Measurements from ENCODE around the gene DSG4.
"Not testable (repeated sequence)": the region's sequence is repeated elsewhere in the genome, so short reads cannot be mapped to it uniquely, and the experiment has no call there.

DSG4 gene, protein sequence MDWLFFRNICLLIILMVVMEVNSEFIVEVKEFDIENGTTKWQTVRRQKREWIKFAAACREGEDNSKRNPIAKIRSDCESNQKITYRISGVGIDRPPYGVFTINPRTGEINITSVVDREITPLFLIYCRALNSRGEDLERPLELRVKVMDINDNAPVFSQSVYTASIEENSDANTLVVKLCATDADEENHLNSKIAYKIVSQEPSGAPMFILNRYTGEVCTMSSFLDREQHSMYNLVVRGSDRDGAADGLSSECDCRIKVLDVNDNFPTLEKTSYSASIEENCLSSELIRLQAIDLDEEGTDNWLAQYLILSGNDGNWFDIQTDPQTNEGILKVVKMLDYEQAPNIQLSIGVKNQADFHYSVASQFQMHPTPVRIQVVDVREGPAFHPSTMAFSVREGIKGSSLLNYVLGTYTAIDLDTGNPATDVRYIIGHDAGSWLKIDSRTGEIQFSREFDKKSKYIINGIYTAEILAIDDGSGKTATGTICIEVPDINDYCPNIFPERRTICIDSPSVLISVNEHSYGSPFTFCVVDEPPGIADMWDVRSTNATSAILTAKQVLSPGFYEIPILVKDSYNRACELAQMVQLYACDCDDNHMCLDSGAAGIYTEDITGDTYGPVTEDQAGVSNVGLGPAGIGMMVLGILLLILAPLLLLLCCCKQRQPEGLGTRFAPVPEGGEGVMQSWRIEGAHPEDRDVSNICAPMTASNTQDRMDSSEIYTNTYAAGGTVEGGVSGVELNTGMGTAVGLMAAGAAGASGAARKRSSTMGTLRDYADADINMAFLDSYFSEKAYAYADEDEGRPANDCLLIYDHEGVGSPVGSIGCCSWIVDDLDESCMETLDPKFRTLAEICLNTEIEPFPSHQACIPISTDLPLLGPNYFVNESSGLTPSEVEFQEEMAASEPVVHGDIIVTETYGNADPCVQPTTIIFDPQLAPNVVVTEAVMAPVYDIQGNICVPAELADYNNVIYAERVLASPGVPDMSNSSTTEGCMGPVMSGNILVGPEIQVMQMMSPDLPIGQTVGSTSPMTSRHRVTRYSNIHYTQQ

DNA sequence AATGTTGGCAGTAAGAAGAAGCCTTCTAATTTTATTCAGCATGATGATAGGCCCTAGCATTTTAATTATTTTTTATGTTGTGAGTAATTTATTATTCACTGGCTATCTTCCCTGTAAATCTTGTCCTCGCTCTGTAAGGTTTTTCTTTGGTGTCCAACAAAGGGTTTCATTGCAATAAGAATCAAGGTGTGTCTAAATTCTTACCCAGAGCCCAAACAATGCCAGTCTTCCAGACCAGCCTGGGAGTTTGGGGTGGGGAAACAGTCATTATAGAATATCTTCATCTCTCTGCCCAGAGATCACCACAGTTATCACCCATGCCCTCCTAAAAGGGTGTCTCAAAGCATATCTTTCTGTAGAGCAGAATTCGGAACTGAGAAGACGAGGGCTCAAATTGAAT is at the start of gene DSG4:
DSG4 (plus strand) TSS at position 301 of the 400 bp plus-strand sequence. CDS start 135 bp downstream, outside the sequence.
- DNase-seq = no peak

DNA sequence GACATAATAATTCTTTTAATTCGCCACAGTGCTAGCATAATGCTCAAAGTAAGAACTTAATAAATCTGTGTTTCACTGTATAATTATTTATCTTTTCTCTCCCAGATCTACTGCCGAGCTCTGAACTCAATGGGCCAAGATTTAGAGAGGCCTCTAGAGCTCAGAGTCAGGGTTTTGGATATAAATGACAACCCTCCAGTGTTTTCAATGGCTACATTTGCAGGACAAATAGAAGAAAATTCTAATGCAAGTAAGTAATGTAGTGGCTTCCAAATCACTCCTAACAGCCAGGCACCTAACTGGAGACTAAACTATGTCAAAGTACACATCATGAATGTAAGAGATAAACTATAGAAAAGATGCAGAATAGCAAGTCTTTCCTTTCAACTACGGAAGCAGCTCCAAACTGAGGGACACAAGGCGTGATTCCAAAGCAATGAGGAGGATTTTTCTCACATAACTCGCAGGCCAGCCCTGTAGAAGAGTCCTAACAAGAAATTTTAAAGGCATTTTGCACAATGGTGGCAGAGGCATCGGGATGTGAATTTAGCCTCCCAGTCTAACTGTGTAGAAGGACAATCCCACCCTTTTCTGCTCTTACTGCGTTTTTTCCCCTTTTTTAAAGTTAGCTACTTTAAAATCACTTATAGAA is 46.7 kb upstream of the DSG4 start:
- no peak for DNase-seq

DNA sequence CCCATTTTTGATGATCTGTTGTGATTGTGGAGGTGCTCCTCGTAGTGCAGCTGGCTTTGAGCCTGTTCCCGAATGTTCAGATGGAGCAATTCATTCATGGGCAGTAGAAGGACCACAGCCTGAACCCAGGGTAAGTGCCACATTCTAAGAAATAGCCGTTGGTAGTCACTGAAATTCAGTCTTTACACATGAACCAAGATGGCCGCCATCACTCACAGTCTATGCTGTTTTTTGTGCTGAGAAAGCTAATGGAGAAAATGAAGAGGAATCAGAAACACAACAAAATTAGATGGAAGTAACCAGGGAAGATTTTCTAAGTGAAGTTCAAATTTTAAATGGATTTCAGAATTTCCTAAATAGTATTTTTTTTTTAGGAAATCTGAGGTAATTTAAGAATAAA is 33.1 kb upstream of the DSG4 start:
- no peak for DNase-seq

DNA sequence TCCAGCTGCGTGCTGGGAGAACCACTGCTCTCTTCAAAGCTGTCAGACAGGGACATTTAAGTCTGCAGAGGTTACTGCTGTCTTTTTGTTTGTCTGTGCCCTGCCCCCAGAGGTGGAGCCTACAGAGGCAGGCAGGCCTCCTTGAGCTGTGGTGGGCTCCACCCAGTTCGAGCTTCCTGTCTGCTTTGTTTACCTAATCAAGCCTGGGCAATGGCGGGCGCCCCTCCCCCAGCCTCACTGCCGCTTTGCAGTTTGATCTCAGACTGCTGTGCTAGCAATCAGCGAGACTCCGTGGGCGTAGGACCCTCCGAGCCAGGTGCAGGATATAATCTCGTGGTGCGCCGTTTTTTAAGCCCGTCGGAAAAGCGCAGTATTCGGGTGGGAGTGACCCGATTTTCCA is 23.2 kb upstream of the DSG4 start:
- not testable (repeated sequence) for DNase-seq

DNA sequence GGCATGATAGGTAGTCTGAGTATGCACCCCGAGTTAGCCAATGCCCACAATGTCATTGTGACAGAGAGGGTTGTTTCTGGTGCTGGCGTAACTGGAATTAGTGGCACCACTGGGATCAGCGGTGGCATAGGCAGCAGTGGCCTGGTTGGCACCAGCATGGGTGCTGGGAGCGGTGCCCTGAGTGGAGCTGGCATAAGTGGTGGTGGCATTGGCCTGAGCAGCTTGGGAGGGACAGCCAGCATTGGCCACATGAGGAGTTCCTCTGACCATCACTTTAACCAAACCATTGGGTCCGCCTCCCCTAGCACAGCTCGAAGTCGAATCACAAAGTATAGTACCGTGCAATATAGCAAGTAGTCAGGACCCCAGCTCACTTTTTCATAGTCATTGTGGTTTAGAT is 21.6 kb upstream of the DSG4 start:
- DNase-seq = no peak

DNA sequence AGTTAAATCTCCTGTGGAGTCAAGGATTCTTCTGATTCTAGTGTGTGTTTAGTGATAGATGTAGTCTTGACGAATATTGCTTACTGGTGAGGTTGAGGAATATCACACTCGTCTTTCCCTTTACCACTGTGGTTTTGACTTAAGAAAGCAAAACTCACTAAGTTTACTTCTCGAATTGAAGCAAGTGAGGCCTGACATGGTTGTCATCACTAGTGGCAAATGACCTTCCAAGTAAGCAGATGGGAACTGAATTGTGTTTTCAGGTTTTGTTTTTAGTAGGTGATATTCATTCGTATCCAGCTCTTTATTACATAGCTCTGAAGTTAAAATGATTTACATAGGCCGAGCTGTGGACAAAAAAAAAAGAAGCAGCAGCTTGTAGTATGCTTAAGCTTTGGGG is 20.6 kb upstream of the DSG4 start:
- DNase-seq = no peak

DNA sequence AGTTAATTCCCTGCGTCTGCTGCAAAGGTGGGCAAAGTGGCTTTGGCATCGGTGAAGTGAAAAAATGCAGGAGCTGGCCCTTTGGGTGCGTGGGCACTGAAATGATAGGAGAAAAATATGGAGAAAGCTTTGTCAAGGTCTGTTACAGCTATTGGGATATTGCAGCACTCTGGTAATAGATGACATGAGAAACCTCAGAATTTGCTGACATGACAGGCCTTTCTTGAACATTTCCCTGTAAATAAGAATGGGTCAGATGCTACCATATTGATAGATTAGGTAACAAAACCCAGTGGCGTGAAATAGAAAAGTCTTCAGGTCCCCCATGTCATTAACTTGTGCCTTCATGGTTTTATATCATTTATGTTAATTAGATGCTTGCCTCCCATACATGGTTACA is 12.4 kb upstream of the DSG4 start:
- no peak for DNase-seq

DNA sequence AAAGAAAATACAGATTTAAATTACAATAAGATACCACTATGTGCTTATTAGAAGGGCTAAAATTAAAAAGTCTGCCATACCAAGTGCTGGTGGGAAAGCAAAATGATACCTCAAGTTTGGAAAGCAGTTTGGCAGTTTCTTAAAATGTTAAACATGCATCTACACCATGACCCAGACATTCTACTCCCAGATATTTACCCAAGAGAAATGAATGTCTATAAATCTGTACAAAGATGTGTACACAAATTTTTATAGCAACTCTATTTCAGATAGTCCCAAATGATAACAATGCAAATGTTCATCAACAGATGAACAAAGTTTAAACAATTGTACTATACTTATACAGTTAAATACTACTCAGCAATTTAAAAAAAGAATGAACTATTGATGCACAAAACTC is 7.1 kb upstream of the DSG4 start:
- DNase-seq = no peak

DNA sequence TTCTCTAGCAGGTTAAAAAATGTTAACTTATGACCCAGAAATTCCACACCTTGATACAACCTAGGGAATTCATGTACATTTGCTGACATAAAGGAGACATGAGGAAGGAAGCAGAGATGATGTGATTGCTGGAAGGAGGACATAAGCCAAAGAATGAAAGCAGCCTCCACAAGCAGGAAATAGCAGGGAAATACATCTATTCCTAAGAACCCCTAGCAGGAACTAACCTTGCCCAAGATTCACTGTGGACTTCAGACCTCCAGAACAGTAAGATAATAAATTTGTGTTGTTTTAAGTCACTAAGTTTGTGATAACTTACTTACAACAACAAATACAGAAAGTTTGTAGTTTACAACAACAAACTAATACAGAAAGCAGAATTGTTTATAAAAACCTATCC is 4.6 kb upstream of the DSG4 start:
- no peak for DNase-seq

DNA sequence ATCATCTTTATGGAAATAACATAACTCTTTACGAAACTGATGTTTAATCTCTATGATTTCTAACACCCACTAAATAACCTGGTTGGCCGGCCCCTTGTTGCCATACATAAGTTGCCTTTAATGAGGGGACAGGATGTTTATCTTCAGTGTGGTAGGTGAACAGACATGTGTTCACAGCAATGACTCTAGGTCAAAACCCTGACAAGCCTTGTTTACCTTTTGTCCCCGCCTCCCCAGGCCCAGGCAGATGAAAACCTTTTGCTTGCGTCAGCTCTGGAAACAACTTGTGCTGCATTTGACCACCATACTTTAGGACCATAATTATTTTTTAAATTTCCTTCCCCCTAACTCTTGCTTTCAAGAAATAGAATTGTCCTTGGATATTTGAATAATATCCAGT is 2.9 kb upstream of the DSG4 start:
- DNase-seq = no peak

DNA sequence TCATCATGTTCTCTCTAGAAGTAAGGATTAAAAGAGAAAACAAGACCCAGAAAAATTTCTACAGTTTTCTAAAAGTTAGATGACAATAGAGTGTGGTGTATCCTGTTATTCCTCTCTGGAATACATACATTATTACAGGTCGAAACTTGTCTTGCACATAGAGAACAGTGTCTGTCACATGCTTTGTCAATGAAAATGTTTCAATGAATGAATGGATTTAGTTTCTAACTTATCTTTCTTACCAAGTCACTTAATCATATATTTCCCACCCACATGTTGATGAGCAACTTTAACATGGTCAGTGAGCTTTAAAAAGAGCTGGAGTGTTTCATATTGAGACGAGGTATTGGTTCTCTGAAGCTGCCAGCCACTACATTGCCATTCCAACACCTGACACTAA is 4.3 kb downstream of the DSG4 start:
- DNase-seq = no peak

DNA sequence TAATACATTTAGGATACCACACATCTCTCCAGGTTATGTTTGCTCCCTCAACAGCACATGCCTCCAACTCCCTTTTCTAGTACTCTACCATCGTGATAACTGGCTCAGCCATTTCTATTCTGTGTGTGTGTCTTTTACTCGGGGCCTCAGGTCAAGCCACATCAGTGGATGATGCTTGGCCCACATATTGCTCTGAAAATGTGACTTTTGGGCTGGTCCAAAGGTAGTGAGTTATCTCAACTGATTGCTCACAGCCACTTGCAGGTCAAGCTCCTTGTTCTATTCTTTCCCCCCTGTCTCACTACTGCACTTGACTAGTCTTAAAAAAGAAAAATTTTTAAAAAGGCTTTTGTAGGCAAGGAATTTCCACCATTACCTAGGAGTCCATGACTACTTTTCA is 5.5 kb downstream of the DSG4 start:
- no peak for DNase-seq

DNA sequence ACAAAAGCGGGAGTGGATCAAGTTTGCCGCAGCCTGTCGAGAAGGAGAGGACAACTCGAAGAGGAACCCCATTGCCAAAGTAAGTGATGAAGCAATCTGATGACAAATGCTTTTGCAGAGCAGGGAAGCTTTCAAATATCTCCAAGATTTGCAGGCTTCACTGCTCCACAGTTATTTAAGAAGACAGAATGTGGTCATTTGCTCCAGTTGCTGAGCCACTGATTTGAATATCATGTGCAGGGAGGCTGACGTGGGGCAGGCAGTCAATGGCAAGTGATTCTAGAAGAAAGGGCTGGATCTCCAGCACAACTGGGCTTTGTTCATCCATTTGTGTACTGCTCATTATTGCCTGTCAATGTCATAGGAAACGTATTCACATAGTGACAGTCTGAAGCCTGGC is 10.2 kb downstream of the DSG4 start:
- DNase-seq = no peak

DNA sequence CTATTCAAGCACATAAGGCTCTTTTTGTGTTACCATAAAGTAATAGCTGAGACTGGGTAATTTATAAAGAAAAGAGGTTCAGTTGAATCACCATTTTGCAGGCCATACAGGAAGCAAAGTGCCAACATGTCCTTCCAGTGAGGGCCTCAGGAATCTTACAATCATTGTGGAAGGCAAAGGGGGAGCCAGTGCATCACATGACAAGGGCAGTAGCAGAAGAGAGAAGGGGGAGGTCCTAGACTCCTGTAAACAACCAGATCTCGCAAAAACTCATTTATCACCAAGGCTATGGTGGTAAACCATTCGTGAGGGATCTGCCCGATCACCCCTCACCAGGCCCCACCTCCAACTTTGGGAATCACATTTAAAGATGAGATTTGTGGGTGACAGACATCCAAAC is 16.7 kb downstream of the DSG4 start:
- no peak for DNase-seq

DNA sequence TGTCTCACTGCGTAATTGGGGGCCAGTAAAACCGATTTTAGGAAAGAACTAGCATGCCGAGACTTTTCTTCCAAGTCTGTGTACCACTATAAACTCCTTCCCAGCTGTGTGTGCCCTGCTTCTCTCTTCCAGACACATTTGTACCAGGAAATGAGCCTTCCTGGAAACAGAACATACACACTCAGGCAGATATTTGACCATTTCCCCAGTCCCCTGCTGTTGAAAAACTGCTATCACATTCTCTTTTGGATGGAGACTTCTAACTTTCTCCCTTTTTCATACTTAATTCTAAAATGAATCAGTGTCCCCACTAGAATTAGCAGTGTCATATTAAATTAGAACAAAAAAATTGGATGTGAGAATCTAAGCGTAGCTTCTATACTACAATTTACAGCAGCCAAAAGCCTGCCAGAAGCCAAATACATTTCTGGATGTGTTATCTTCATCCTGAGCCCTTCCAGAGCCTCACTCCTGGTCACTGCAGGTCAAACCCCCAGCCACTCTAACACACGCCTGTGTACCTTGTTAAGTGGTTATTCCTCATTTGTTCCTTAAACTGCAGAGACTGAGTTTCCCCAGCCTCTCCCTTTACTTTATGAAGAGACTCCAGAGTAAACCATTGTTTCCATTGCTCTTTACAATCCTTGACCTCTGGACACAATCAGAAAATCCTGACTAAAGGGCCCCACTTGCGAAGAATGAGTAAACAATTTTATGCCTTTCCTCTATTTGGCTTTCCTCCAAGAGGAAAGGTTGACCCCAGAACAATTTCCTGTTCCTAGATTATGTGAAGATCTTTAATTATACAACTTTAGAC is 20.4 kb downstream of the DSG4 start:
- DNase-seq = no peak

DNA sequence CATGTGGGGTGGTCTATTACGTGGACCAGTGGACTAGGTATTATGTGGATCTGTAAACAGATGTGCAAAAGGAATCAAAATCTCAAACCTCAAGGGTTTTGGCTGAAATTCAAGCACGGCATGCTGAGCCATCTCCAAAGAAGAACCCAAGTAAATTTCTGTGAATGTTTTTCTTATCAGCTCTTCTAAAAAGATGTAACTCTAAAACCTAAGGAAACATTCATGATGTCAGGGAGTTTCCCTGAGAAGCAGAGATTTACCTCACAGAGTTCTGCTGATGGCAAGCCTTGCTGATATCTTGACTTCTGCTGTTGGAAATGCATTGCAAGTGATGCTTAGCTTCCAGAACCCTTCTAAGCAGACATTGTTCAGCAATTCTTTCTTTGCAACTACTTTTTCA is 21.6 kb downstream of the DSG4 start:
- DNase-seq = no peak

DNA sequence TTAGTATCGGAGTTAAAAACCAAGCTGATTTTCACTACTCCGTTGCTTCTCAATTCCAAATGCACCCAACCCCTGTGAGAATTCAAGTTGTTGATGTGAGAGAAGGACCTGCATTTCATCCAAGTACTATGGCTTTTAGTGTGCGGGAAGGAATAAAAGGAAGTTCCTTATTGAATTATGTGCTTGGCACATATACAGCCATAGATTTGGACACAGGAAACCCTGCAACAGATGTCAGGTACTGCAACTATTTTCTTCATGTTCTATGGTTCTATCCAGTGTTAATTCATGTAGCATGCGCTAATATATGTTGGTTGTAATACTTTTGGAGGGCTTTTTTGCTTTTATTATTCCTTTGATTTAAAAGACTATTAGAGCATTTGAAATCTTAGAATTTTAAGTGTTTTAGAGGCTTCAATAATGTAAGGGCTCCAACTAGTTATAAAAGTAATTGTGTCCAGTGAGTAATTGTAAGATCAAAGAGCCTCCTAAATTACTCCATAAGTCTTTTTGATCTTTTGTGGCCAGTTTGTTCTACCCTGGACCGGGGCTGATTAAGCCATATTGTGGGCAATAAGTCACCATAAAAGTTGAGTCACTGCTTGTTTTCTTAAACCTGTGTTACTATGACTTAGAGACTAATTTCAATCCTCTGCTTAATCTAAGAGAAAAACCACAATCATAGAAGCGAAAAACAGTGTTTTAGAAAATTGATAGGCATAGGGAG is 22.9 kb downstream of the DSG4 start:
- no peak for DNase-seq

DNA sequence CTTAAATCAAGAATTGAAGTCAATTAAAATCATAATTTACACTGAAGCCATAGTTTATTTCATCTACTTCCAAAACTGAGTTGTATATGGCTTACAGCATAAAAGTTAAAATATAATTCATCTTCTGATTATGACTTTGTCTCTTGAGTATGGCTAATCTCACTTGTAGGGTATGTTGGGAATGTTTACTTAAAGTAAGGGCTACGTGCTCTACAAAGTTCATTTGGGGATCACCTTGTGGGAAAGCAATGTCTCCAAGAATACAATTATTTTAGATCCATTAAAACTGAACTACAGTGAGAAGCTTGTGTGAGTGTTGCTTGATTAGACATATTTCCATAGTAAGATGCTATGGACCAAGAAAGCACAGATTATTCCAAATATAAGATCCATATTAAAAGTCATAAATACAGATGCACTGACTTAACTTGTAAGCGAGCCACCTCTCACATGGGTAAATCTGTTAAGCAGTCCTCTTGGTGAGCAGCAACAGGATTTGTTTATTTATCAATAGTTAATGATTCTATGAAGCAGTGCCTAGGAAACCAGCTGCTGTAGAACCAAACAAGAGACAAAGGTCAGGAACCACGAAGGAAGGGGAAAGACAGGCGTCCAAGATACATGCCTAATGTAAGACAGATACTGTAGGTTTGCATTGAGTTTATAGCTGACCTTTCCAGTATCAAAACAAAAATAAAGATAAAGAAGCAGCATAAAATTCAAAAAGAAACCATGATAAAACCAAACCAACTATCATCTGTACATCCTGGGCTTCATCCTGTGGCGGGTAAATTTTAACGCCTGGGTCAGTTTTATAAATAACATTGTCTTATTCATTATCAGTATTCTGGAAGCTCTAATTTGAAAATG is 24.8 kb downstream of the DSG4 start:
- no peak for DNase-seq

DNA sequence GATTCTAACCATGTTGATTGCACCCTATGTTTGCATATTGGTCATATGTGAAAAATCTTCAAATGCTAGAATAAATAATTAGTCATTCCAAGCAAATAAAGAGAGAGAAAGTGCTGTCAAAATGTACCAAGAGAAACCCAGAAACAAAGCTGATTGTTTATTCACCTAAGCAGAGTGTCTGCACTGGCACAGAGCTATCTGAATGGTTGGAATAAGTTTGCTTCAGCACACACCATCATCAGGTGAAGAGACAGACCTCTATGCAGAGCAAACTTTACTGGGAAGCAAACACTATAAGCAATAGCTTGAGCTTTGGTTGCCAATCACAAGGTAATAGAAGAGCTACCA is 25.4 kb downstream of the DSG4 start:
- no peak for DNase-seq

DNA sequence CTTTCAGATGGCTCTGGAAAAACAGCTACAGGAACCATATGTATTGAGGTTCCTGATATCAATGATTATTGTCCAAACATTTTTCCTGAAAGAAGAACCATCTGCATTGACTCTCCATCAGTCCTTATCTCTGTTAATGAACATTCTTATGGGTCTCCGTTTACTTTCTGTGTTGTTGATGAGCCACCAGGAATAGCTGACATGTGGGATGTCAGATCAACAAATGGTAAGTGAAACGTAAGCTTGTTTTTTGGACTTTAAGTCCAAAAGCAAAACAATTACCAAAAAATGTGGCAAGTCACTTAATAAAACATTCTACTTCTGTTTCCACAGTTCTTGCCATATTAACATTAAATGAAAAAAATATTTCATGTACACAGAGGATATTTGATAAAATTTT is 26.8 kb downstream of the DSG4 start:
- DNase-seq = no peak

DNA sequence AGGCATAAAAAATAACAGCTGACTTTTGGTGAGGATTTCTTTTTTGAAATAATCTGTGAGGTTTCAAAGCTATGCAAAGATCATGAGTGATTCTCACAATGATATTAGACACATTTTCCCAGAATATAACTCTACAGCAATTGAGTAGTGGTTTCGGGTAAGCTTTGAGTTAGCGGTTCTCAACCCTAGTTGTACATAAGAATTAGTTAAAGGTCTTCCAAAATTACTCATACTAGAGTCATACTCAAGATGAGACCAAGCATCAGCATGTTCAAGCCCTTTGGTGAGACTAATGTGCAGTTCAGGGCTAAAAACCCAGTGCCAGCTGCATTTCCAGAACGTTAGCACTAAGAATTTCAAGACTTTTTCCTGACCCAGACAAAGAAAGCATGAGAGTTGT is 31.1 kb downstream of the DSG4 start:
- no peak for DNase-seq

Measured in activated CD4-positive, alpha-beta T cell treated with anti-CD3 and anti-CD28 coated beads for 48 hours (primary cell).